ENCODE data around the gene MYCN.

The MYCN gene

DNA sequence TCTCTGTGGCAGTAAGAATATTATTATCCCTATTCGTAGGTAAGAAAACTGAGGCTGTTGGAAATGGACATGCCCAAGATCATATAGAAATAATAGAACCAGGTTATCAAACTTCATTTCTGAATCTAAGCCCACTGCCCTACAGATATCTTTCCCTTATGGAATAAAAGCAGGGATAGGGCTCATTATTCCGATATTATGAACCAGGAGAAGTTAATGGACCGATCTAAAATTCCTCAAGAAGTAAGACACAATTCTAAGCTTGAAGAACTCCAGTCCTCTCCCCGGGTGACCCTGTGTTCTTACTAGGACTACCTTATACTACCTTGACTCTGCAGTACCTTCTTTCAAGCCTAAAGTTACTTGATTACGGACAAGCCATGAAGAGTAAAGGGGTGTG lies 8.4 kb upstream of the MYCN start:
- no peak for TF ChIP-seq CTCF (IDR thresholded peaks at IDR 0.05; ENCODE audit: low read length, missing control alignments)
- no peak for DNase-seq (ENCODE audit: low read depth)
- H3K4me3 ChIP-seq (replicated peaks; ENCODE audit: low read depth, low read length) = no peak overlapping the region

GRCh38 chr2:15932394-15933183 lies 7.8 kb upstream of the MYCN start:
- H3K4me3 ChIP-seq (replicated peaks; ENCODE audit: low read depth, low read length) = no peak overlapping the region
- no peak for DNase-seq (ENCODE audit: low read depth)
- no peak for TF ChIP-seq CTCF (IDR thresholded peaks at IDR 0.05; ENCODE audit: low read length, missing control alignments)

GRCh38 chr2:15933184-15933845 lies 7.0 kb upstream of the MYCN start:
- H3K4me3 ChIP-seq (replicated peaks; ENCODE audit: low read depth, low read length) = no peak overlapping the region
- no peak for DNase-seq (ENCODE audit: low read depth)
- TF ChIP-seq CTCF (IDR thresholded peaks at IDR 0.05; ENCODE audit: low read length, missing control alignments) = no peak

- DNase-seq (ENCODE audit: low read depth) = no peak
- no peak overlapping the region for H3K4me3 ChIP-seq (replicated peaks; ENCODE audit: low read depth, low read length)
- TF ChIP-seq CTCF (IDR thresholded peaks at IDR 0.05; ENCODE audit: low read length, missing control alignments) = no peak
Observed at GRCh38 chr2:15934291-15934945, 5.9 kb upstream of the MYCN start.

GRCh38 chr2:15935189-15935588 lies 5.2 kb upstream of the MYCN start:
- H3K4me3 ChIP-seq (replicated peaks; ENCODE audit: low read depth, low read length) = no peak overlapping the region
- no peak for DNase-seq (ENCODE audit: low read depth)
- TF ChIP-seq CTCF (IDR thresholded peaks at IDR 0.05; ENCODE audit: low read length, missing control alignments) = no peak

DNA sequence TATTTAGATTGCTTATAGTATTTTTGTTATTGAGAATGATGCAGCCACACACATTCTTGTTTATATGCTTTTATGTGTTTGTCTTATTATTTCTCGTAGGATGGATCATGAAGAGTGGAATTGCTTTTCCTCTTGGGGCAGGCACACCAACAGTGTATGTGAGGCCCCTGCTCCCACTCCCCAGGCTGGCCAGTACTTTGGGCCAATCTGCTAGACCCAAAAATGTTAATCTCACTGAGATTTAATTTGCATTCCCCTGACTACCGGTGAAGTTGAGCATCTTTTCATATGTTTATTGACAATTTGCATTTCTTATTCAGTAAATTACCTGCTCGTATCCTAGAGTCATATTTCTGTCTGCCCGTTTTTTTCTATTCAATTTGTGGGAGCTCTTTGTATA lies 4.7 kb upstream of the MYCN start:
- H3K4me3 ChIP-seq (replicated peaks; ENCODE audit: low read depth, low read length) = no peak overlapping the region
- no peak for DNase-seq (ENCODE audit: low read depth)
- no peak for TF ChIP-seq CTCF (IDR thresholded peaks at IDR 0.05; ENCODE audit: low read length, missing control alignments)
